Astrocyte (in vitro differentiated cells and primary cell): ENCODE results near the gene CELA3B.
"Not testable (repeated sequence)": the region's sequence is repeated elsewhere in the genome, so short reads cannot be mapped to it uniquely, and the experiment has no call there.

Experiments
- CTCF ChIP-seq: IDR thresholded peaks from 2 replicates; pipeline ENCODE4 v1.5.1; 2011; ENCODE audit warnings: low read depth, mild to moderate bottlenecking, inconsistent platforms, low read length, moderate library complexity; ENCODE audit not compliant: insufficient read depth
- EZH2 ChIP-seq: IDR thresholded peaks from 2 replicates; pipeline ENCODE4 v1.6.1; 2012; ENCODE audit warnings: mild to moderate bottlenecking, low read length, inconsistent platforms; ENCODE audit not compliant: insufficient read depth

GRCh38 chr1:21997891-21998623 is 21.2 kb downstream of the CELA3B start:
- TF ChIP-seq CTCF, EZH2: not testable (repeated sequence)
